Measurements from ENCODE around the gene RALGPS1.

RALGPS1 gene

DNA sequence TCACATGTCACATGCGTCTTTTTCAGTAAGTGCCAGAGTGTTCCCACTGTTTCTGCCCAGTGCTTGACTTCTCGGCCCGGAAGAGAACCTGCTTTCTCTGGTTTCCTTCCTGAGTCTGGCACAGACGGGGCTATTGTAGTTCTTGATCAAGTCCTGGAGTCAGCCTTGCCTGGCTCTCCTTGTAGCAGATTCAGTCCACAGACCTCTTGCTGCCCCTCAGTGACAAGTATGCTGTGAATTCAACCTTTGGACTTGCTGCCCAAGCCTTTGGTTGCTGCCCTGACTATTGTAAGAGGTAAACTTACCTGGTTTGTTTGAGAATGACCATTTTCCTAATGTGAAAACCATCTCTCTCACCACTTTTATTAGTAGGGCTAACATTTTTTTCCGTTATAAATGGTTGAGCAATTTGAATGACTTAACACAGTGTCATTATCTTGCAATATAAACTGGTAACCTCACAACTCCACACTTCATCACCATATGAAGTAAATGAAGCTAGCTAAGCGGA is 29.4 kb upstream of the RALGPS1 start:
- no peak for TF ChIP-seq CTCF (IDR thresholded peaks at IDR 0.05; ENCODE audit: borderline replicate concordance, insufficient read depth, low read depth, low read length)
- no peak overlapping the region for H3K4me3 ChIP-seq (ENCODE audit: low read depth, low read length)

DNA sequence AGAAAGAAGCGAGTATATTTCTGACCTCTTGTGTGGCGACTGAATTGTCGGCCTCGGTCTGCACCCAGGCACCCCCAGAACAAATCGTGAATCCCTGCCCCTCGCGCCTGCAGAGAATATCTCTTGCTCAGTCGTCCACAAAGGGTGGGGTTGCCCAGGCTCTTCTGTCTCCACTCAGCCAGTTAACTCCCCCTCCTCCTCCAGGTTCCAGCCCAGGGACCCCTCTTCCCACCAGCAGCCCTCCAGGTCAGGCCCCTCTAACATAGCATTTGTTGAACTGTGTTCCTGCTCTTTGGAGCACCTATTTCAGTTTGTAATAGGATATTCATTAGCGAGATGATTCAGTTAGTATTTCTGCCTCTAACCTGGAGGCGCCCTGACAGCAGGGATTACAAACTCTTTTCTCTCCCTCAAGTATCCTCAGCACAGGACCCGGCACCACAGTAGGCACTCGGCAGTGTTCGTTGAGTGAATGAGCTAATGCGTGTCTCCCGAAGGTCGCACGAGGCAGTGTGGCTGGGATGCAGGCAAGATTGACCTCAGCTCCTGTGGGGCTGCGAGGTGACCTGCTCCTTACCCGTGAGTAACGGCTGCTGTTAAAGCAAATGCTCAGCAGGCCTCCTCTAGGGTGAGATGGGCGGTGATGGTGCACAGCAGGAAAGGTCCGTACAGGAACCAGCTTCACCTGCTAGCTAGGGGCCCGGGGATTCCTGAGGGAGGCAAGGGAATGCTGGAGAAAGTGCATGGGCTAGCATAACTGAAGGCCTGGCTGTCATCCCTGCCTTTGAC is 28.4 kb upstream of the RALGPS1 start:
- H3K4me3 ChIP-seq (ENCODE audit: low read depth, low read length), result no peak overlapping the region
- TF ChIP-seq CTCF (IDR thresholded peaks at IDR 0.05; ENCODE audit: borderline replicate concordance, insufficient read depth, low read depth, low read length), result no peak

- H3K4me3 ChIP-seq (ENCODE audit: low read depth, low read length), result no peak overlapping the region
- TF ChIP-seq CTCF (IDR thresholded peaks at IDR 0.05; ENCODE audit: borderline replicate concordance, insufficient read depth, low read depth, low read length), result no peak
Observed at GRCh38 chr9:126886897-126887296, 27.7 kb upstream of the RALGPS1 start.

GRCh38 chr9:126891676-126892075 is 22.9 kb upstream of the RALGPS1 start:
- H3K4me3 ChIP-seq (ENCODE audit: low read depth, low read length), result no peak overlapping the region
- TF ChIP-seq CTCF (IDR thresholded peaks at IDR 0.05; ENCODE audit: borderline replicate concordance, insufficient read depth, low read depth, low read length), result no peak

GRCh38 chr9:126893079-126893478 is 21.5 kb upstream of the RALGPS1 start:
- H3K4me3 ChIP-seq (ENCODE audit: low read depth, low read length), result no peak overlapping the region

DNA sequence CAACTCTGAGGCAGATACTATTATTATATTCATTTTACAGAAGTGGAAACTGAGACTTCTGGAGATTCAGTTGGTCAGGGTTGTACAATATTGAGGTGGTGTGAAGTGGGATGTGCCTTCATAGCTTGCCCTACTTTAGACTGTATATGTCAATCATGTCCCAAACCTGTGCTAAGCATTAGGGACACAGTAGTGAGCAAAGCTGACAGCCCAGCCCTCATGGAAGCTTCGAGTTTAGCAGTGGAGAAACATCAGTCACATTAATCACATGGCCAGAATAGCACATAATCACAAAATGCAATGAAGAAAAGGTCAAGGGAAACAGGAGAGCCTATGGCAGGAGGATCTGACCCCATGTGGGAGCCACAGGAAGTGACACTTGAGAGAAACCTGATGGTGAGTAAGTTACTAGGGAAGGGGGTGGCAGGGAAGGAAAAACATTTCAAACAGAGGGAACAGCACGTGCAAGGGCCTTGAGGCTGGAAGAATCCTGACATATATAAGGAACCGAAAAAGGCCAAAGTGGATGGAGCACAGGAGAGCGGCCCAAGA is 20.5 kb upstream of the RALGPS1 start:
- TF ChIP-seq CTCF (IDR thresholded peaks at IDR 0.05; ENCODE audit: borderline replicate concordance, insufficient read depth, low read depth, low read length), result no peak
- no peak overlapping the region for H3K4me3 ChIP-seq (ENCODE audit: low read depth, low read length)

More at GRCh38 chr9:126893079-126893478, 21.5 kb upstream of the RALGPS1 start:
- no peak for TF ChIP-seq CTCF (IDR thresholded peaks at IDR 0.05; ENCODE audit: borderline replicate concordance, insufficient read depth, low read depth, low read length)

DNA sequence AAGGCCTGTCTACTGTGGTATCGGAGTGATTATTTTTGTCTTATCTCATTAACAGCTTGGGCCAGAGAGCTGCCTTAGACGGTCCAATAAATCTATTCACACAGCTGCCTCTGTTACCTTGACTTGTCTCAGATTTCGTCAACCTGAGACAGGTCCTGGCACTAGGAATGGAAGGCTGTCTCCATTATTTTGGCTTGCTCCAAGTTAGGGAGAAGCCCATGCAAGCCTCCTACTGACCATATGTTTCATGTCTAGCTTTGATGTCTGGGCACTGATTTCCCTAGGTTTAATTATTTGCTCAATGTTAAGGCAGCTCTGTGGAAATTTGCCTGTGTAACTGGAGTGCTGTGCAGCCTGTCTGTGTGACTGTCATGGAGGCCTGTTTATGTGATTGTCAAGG is 12.4 kb upstream of the RALGPS1 start:
- H3K4me3 ChIP-seq (ENCODE audit: low read depth, low read length), result no peak overlapping the region
- TF ChIP-seq CTCF (IDR thresholded peaks at IDR 0.05; ENCODE audit: borderline replicate concordance, insufficient read depth, low read depth, low read length), result no peak

All from GM12875 (cell line).